D341Med (cell line): ENCODE measurements around the gene SLC48A1.

ENCODE experiments used
- DNase-seq: peaks from one replicate; pipeline ENCODE4 v3.0.0; 2012; ENCODE audit warnings: low spot score

SLC48A1 gene

DNA sequence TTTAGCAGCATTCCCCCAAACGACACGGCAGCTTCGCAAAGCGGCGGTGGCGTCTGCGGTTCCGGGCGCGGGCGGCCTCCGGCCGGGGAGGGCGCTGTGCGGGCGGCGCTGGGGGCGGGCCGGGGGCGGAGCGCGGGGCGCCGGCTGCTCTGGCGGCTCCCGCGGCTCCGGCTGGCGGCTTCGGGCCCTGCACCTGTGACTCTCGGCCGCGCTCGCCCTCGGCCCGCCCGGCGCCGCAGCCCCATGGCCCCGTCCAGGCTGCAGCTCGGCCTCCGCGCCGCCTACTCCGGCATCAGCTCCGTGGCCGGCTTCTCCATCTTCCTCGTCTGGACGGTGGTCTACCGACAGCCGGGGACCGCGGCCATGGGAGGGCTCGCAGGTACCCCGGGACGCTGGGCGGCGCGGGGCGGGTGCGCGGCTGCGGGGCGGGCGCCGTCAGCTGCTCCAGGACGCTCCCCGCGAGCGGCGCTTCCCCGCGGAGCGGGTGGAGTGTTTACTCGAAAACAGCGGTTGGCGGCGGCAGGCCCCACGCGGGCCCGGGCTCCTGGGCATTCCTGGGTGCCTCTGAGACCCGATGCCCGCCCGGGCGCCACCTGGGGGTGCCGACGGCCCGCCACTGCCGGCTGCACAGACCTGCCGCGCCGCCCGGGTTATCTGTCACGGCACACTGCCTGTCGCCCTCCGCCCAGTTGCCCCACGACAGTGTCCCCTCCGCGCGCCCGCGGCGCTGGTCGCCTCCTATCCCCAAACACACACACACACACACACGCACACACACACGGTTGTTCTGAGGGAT, at the start of gene SLC48A1:
TSS of gene SLC48A1 (plus strand) at position 177 of the 796 bp plus-strand sequence. CDS start at position 244, 67 bp downstream.
- DNase-seq = peak; percentile 97

- DNase-seq = no peak
These were observed 47.8 kb upstream of the SLC48A1 start, which contains the start of gene ENDOU for GRCh38 chr12:47725091-47725772. Gene ENDOU (minus strand): TSS chr12:47725490. CDS start chr12:47725413, 77 bp downstream.

GRCh38 chr12:47725893-47726292, 47.1 kb upstream of the SLC48A1 start:
- DNase-seq = no peak

DNA sequence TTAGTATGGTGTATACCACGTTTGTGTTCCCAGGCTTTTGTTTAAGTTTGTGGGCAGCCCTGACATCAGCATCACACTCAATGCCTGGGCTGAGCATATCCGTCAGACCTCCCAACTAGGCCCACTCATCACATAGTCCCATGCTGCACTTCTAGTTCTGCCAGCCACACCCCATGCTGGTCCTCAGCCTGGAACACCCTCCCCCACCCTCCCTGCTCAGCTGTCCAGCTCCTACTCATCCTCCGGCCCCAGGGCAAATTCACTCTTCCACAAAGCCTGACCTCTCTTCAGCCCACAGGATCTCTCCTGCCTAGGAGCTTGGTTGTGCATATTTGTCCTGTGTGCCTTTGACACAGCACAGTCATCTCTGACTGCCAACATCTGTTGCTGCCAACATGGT, 43.8 kb upstream of the SLC48A1 start:
- DNase-seq = no peak

DNA sequence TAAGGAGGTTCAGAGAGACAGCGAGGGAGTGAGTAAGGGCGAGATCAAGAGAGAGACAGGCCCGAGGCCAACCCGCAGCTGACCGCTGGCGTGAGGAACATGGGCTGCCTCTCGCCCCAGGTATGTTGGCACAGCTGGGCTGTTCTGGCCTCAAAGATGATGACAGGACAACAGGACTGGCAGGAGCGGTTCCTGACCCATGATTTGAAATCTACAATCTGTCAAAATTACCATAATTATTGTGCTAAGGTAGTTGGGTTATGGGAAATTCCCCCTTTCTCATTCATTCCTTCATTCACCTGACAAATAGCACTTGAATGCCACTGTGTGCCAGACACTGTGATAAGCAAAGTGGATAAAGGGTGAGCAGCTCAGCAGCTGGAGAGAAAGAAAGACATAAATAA, 42.7 kb upstream of the SLC48A1 start:
- no peak for DNase-seq

GRCh38 chr12:47731723-47732122, 41.3 kb upstream of the SLC48A1 start:
- no peak for DNase-seq

DNA sequence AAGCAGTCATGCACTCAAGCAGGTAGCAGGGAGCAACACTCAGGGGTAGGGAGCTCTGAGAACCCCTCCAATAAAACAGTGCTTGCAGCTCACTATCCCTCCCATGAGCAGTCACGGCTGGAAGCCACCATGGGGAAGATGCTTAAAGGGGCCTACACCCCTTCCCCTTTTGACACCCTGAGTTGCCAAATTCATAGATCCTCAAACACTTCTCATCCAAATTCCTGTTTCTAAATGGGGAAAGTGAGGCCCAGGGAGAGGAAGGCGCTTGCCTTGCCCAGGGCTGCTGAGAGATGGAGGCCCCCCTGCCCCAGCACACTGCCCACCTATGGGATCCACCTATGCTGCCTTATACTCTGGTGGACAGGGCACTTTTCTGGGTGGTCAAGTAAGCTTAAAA, 40.5 kb upstream of the SLC48A1 start:
- DNase-seq = no peak

GRCh38 chr12:47733142-47733541, 39.9 kb upstream of the SLC48A1 start:
- DNase-seq = no peak

DNA sequence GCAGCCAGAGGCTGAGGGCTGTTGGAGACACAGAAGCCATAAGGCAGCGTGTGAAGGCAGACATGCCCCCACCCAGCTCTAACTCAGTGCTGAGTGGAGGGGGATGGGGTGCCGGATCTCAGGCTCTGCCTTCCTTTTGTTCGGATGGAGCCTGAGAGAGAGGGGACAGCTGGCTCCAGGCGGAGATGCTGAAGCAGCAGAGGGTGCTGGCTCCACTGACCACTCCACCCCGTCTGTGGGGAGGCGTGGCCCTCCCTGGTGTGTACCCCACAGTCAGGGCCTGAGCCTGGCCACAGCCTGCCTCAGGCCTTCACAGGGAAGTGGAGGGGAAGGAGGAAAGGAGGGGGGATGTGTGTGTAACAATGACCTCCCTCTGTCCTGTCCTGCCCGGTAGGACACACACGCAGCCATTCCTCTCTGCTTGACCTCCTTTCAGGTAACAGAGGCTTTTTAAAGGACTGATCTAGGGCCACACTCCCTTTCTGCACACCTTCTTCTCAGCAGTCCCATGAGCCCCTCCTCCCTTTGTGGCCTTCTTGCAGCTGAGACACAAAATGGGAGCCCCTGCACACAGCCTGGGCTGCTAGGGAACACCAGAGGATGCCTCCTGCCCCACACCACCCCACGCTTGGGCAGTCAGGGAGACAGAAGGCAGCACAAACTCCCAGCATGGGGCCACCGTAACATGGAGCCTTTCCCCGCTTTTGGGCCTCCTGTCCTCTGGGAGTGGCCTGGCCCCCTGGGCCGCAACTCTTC, 38.1 kb upstream of the SLC48A1 start:
- DNase-seq = no peak

DNA sequence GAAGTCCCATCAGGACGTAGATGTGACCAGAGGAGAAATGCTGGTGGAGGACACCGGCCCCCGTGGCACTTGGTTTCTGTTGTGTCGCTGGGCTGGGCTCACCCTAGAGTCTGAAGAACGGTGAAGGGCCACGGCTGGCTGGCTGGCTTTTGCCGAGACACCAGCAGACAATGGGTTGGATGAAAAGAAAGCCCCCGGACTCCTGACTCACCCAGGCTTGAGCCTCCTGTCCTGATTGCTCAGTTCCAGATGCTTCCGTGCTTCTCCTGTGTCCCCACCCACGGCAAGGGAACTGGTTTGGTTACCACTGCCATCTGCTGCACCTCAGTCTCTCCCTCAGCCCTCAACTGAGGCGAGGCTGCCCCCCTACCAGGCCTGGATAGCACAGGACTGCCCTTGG, 37.4 kb upstream of the SLC48A1 start:
- no peak for DNase-seq

GRCh38 chr12:47736216-47736615, 36.8 kb upstream of the SLC48A1 start:
- DNase-seq = no peak

GRCh38 chr12:47736877-47737676, 36.0 kb upstream of the SLC48A1 start:
- no peak for DNase-seq

GRCh38 chr12:47737936-47738594, 35.0 kb upstream of the SLC48A1 start:
- no peak for DNase-seq

- no peak for DNase-seq
These were observed 33.7 kb upstream of the SLC48A1 start for GRCh38 chr12:47739297-47739696.

GRCh38 chr12:47739979-47740378, 33.1 kb upstream of the SLC48A1 start:
- DNase-seq = no peak

DNA sequence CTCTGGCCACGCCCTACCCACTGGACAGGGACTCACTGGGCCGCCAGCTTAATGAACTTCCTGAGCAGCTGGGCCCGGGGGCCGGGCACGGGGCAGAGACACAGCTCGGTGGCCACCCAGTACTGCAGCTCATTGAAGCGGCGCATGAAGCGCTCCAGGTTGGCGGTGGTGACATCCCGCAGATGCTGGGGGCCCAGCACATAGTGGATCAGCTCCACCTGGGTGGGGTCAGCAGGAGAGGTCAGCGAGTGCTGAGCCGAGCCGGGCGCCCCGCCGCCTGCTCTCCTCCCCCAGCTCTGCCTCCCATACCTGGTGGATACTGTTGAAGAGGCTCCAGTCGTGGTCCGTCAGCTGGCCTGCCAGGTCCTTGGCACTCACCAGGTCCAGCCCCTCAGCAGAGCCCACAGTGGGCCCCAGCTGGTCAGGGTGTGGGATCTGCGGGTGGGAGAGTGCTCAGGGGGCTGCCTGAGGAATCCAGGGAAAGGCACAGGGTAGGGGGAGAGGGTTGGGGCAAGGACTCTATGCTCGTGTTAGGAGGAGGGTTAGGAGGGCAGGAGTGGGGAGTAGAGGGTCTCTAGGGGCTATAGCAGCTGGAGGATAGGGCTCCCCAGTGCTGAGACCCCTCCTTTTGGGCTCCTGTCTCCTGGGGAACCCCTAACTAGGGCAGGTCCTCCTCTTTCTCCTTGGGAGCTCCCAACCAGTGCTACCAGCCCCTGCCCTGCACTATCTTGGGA, 32.3 kb upstream of the SLC48A1 start:
- no peak for DNase-seq

DNA sequence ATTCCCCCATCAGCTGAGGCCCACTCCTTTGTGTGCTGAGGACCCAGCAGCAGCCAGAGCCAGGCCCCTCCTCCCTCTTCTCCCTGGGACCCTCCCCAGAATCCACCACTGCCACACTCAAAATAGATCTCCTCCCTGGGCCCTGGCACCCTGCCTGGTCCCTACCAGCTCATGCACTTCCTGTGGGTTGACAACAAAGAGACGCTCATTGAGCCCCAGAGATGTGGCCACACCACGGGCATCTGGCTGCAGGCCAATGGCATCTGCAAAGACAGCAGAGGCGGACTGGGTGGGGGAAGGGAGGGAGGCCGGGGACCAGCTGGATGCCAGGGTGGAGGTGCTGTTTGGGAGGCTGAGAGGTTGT, 31.7 kb upstream of the SLC48A1 start:
- DNase-seq = no peak

DNA sequence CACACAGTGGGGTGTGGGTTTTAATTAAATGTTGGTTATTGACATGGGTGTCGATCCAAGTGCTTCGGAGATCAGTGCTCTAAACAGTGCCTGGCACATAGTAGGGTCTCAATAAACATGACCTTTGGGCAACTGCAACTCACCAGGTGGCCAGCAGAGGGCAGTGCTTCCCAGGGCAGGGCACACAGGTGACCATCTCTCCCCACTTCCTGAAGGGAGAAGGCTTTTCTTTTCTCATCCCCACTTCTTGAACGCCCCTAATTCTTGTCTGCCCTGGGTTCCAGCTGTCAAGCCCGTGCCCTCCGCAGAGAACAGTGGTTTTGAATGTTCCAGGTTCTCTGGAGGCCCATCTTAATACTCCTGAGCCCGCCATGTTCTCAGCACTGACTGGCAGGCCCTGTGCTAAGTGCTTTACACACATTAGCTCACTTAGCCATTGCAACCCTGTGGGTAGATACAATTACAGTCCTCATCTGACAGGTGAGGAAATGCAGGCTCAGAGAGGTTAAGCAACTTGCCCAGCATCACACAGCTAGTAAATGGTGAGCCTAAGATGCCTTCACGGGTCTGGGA, 30.7 kb upstream of the SLC48A1 start:
- peak; percentile 73 for DNase-seq

- no peak for DNase-seq
These were observed 29.7 kb upstream of the SLC48A1 start for GRCh38 chr12:47743311-47743860.
